Neural progenitor cell (in vitro differentiated cells): Measurements from ENCODE around the gene CNNM3. TPM values are rescaled to one million over a fixed set of nuclear protein-coding genes. Genes with fewer than 3 reads are reported as not detected.
A peak's percentile ranks its signal among the peaks of the same experiment; 100 is the strongest.
"Not testable (repeated sequence)": the region's sequence is repeated elsewhere in the genome, so short reads cannot be mapped to it uniquely, and the experiment has no call there.

ENCODE experiments used
- DNase-seq: peaks from one replicate; pipeline ENCODE4 v3.0.0-alpha.2; 2016; ENCODE audit warnings: low spot score
- H2AFZ ChIP-seq: fragments of 200-600 bp; sonication (generic); replicated peaks from 2 replicates; pipeline ENCODE4 v1.6.1; 2016; ENCODE audit warnings: antibody characterized with exemption
- H3F3A ChIP-seq: fragments of 200-600 bp; sonication (generic); 2 replicates; pipeline ENCODE4 v1.6.1; 2016; ENCODE audit warnings: antibody characterized with exemption, low read depth
- H3K27ac ChIP-seq: fragments of 200-600 bp; sonication (generic); 2 replicates; pipeline ENCODE4 v1.5.1; 2016; ENCODE audit warnings: mild to moderate bottlenecking
- H3K27me3 ChIP-seq: fragments of 200-600 bp; sonication (generic); 2 replicates; pipeline ENCODE4 v1.6.1; 2016; ENCODE audit warnings: mild to moderate bottlenecking, moderate library complexity
- H3K36me3 ChIP-seq: fragments of 200-600 bp; sonication (generic); 2 replicates; pipeline ENCODE4 v1.5.1; 2016
- H3K4me1 ChIP-seq: fragments of 200-600 bp; sonication (generic); 2 replicates; pipeline ENCODE4 v1.6.1; 2016; ENCODE audit warnings: mixed run types
- H3K4me2 ChIP-seq: fragments of 200-600 bp; sonication (generic); 2 replicates; pipeline ENCODE4 v1.6.1; 2016
- H3K4me3 ChIP-seq: fragments of 200-600 bp; sonication (generic); 2 replicates; pipeline ENCODE4 v1.5.1; 2016
- H3K79me2 ChIP-seq: fragments of 200-600 bp; sonication (generic); 2 replicates; pipeline ENCODE4 v1.6.1; 2016; ENCODE audit warnings: low read depth
- H3K9ac ChIP-seq: fragments of 200-600 bp; sonication (generic); 2 replicates; pipeline ENCODE4 v1.6.1; 2016
- H3K9me3 ChIP-seq: fragments of 200-600 bp; sonication (generic); 2 replicates; pipeline ENCODE4 v1.5.1; 2016; ENCODE audit warnings: low read depth
- H4K20me1 ChIP-seq: fragments of 200-600 bp; sonication (generic); 2 replicates; pipeline ENCODE4 v1.6.1; 2016; ENCODE audit warnings: low read depth
- H3K27ac Mint-ChIP-seq: 3 replicates; pipeline ENCODE4 v1.8.0; 2021; ENCODE audit warnings: mixed read lengths
- H3K27me3 Mint-ChIP-seq: 2 replicates; pipeline ENCODE4 v1.8.0; 2022; ENCODE audit warnings: low read depth, mild to moderate bottlenecking, inconsistent platforms, moderate library complexity, mixed read lengths; ENCODE audit not compliant: insufficient read depth
- H3K36me3 Mint-ChIP-seq: 3 replicates; pipeline ENCODE4 v1.8.0; 2021; ENCODE audit warnings: mixed read lengths
- H3K4me1 Mint-ChIP-seq: 3 replicates; pipeline ENCODE4 v1.8.0; 2021; ENCODE audit warnings: mixed read lengths
- H3K4me3 Mint-ChIP-seq: 3 replicates; pipeline ENCODE4 v1.8.0; 2021; ENCODE audit warnings: mild to moderate bottlenecking, moderate library complexity, mixed read lengths
- H3K9me3 Mint-ChIP-seq: 3 replicates; pipeline ENCODE4 v1.8.0; 2020; ENCODE audit warnings: mixed read lengths
- CTCF ChIP-seq: fragments of 200-600 bp; sonication (generic); IDR thresholded peaks from 2 replicates; pipeline ENCODE4 v1.5.1; 2017; ENCODE audit warnings: antibody characterized with exemption, mild to moderate bottlenecking
- EZH2 ChIP-seq: fragments of 200-600 bp; sonication (generic); IDR thresholded peaks from 2 replicates; pipeline ENCODE4 v1.6.1; 2017; ENCODE audit warnings: antibody characterized with exemption, mild to moderate bottlenecking, moderate library complexity
- EZH2phosphoT487 ChIP-seq: fragments of 200-600 bp; sonication (generic); IDR thresholded peaks from 2 replicates; pipeline ENCODE4 v1.6.1; 2017; ENCODE audit warnings: antibody characterized with exemption
- total RNA-seq: library from RNA; depleted of rRNA; stranded (reverse); fragments of >200 nt; gene quantifications from 2 replicates; pipeline ENCODE4 v1.2.3, GENCODE V29; 2015; ENCODE audit warnings: low replicate concordance

The CNNM3 gene
- total RNA-seq, 1 donor from 2014 or later, result 11.1 TPM

- H3K27me3 ChIP-seq, result no peaks in the 10 kb centered on the region
- Mint-ChIP-seq H3K27me3 (peaks cover 2% of the 10 kb centered on the region), H3K27ac (no peak overlapping the region), H3K9me3 (no peaks in the 10 kb centered on the region), H3K4me1 (peaks cover 8% of the 10 kb centered on the region), H3K4me3 (no peak overlapping the region), H3K36me3 (peaks cover 7% of the 10 kb centered on the region)
- peaks cover 4% of the 10 kb centered on the region for H3K4me1 ChIP-seq
- no peak overlapping the region for H3K9ac ChIP-seq
- DNase-seq, result no peak
- no peaks in the 10 kb centered on the region for H3K9me3 ChIP-seq
- peaks cover 12% of the 10 kb centered on the region for H4K20me1 ChIP-seq
- no peak overlapping the region for H2AFZ ChIP-seq
- H3K4me3 ChIP-seq, result no peak overlapping the region
- H3K4me2 ChIP-seq, result no peak overlapping the region
- peaks cover 23% of the 10 kb centered on the region for H3F3A ChIP-seq
- no peaks in the 10 kb centered on the region for H3K79me2 ChIP-seq
- peaks cover 3% of the 10 kb centered on the region for H3K36me3 ChIP-seq
- TF ChIP-seq CTCF (no peak), EZH2phosphoT487 (no peak), EZH2 (no peak)
- no peak overlapping the region for H3K27ac ChIP-seq
Observed at GRCh38 chr2:96804986-96805385, 11.1 kb upstream of the CNNM3 start.

GRCh38 chr2:96805946-96806345, 10.1 kb upstream of the CNNM3 start:
- H3K9ac ChIP-seq, H3K9me3 Mint-ChIP-seq, H3K79me2 ChIP-seq, DNase-seq, H3K4me1 Mint-ChIP-seq, H3K27ac Mint-ChIP-seq, H3K27me3 ChIP-seq, H3K4me1 ChIP-seq, H3K9me3 ChIP-seq, H3K36me3 Mint-ChIP-seq, H3K27me3 Mint-ChIP-seq, H3K4me3 ChIP-seq, H3K4me2 ChIP-seq, H2AFZ ChIP-seq, H3K36me3 ChIP-seq, H3K27ac ChIP-seq, H3K4me3 Mint-ChIP-seq: not testable (repeated sequence)
- Histone ChIP-seq H4K20me1 (peaks cover 12% of the 10 kb centered on the region), H3F3A (peaks cover 19% of the 10 kb centered on the region)

- H3K9ac ChIP-seq, result no peak overlapping the region
- no peak overlapping the region for H3K4me3 ChIP-seq
- H3K9me3 Mint-ChIP-seq, result no peaks in the 10 kb centered on the region
- no peak overlapping the region for H3K27ac ChIP-seq
- DNase-seq, result no peak
- H3K79me2 ChIP-seq, result no peaks in the 10 kb centered on the region
- peaks cover 14% of the 10 kb centered on the region for H3K36me3 Mint-ChIP-seq
- peaks cover 12% of the 10 kb centered on the region for H3F3A ChIP-seq
- TF ChIP-seq CTCF (no peak), EZH2 (no peak), EZH2phosphoT487 (no peak)
- no peak overlapping the region for H3K4me2 ChIP-seq
- no peak overlapping the region for H3K4me3 Mint-ChIP-seq
- peaks cover 4% of the 10 kb centered on the region for H3K4me1 ChIP-seq
- H3K9me3 ChIP-seq, result no peaks in the 10 kb centered on the region
- peaks cover 2% of the 10 kb centered on the region for H3K27me3 Mint-ChIP-seq
- H4K20me1 ChIP-seq, result peaks cover 8% of the 10 kb centered on the region
- H2AFZ ChIP-seq, result no peak overlapping the region
- peak overlapping the region; percentile 26 for H3K27ac Mint-ChIP-seq
- no peaks in the 10 kb centered on the region for H3K27me3 ChIP-seq
- peaks cover 10% of the 10 kb centered on the region for H3K4me1 Mint-ChIP-seq
- peaks cover 2% of the 10 kb centered on the region for H3K36me3 ChIP-seq
Observed at GRCh38 chr2:96806468-96807126, 9.5 kb upstream of the CNNM3 start.

DNA sequence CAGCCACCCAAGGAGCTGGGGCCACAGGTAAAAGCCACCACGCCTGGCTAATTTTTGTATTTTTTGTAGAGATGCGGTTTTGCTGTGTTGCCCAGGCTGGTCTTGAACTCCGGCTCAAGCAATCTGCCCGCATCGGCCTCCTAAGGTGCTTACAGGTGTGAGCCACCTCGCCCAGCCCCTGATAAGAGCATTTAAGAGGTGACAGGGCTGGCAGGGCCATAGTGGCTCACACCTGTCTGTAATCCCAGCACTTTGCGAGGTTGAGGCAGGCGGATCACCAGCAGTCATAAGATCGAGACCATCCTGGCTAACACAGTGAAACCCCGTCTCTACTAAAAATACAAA, 9.0 kb upstream of the CNNM3 start:
- no peak overlapping the region for H3K27ac Mint-ChIP-seq
- peaks cover 2% of the 10 kb centered on the region for H3K27me3 Mint-ChIP-seq

More for the DNA sequence above, 9.0 kb upstream of the CNNM3 start:
- no peak overlapping the region for H3K4me3 Mint-ChIP-seq
- Histone ChIP-seq H3K79me2 (no peaks in the 10 kb centered on the region), H4K20me1 (peaks cover 6% of the 10 kb centered on the region), H3K27me3 (no peaks in the 10 kb centered on the region), H3K9ac (no peak overlapping the region), H3K4me2 (no peak overlapping the region), H3K27ac (no peak overlapping the region), H3K9me3 (no peaks in the 10 kb centered on the region), H3K4me1 (peaks cover 4% of the 10 kb centered on the region), H3K36me3 (no peaks in the 10 kb centered on the region), H3F3A (peaks cover 8% of the 10 kb centered on the region), H3K4me3 (no peak overlapping the region), H2AFZ (no peak overlapping the region)
- H3K36me3 Mint-ChIP-seq, result peaks cover 14% of the 10 kb centered on the region
- DNase-seq, result no peak
- TF ChIP-seq EZH2, result no peak
- TF ChIP-seq EZH2phosphoT487, result no peak
- no peak for TF ChIP-seq CTCF
- peaks cover 10% of the 10 kb centered on the region for H3K4me1 Mint-ChIP-seq
- no peaks in the 10 kb centered on the region for H3K9me3 Mint-ChIP-seq
